Thyroid gland (tissue), 4 donors: ENCODE measurements around the gene MRPL16. TPM values are rescaled to one million over a fixed set of nuclear protein-coding genes. Genes with fewer than 3 reads are reported as not detected.
"Not testable (repeated sequence)": the region's sequence is repeated elsewhere in the genome, so short reads cannot be mapped to it uniquely, and the experiment has no call there.

ENCODE experiments used
- DNase-seq, 2 donors: peaks; one replicate each; pipeline ENCODE4 v3.0.0-alpha.2; 2019
- H3K27ac ChIP-seq, 3 donors: fragments of 200-600 bp; sonication (generic); 1 replicate in 2 of 3; 2 replicates in 1 of 3; pipeline ENCODE4 v1.5.1; 2016 to 2019; ENCODE audit warnings: mild to moderate bottlenecking in 1 of 3, moderate library complexity in 1 of 3
- H3K27me3 ChIP-seq: fragments of 200-600 bp; sonication (generic); one replicate; pipeline ENCODE4 v1.5.1; 2019
- H3K36me3 ChIP-seq, 2 donors: fragments of 200-600 bp; sonication (generic); one replicate each; pipeline ENCODE4 v1.5.1; 2016 to 2019
- H3K4me1 ChIP-seq, 2 donors: fragments of 200-600 bp; sonication (generic); one replicate each; pipeline ENCODE4 v1.5.1; 2017 to 2019
- H3K4me3 ChIP-seq, 3 donors: fragments of 200-600 bp; sonication (generic); replicated peaks in 1 of 3; 1 replicate in 2 of 3; 2 replicates in 1 of 3; pipeline ENCODE4 v1.5.1; 2016; ENCODE audit warnings: mild to moderate bottlenecking in 1 of 3
- H3K9me3 ChIP-seq: fragments of 200-600 bp; sonication (generic); one replicate; pipeline ENCODE4 v1.5.1; 2017
- CTCF ChIP-seq, 6 experiments: fragments of 200-600 bp in 3 of 6; fragments of 450-650 bp in 3 of 6; sonication (generic) in 3 of 6; IDR thresholded peaks; one replicate each; pipeline ENCODE4 v1.5.1; 2016 to 2019; ENCODE audit warnings: antibody characterized with exemption in 6 of 6, mild to moderate bottlenecking in 2 of 6, inconsistent platforms in 1 of 6, moderate library complexity in 1 of 6
- POLR2A ChIP-seq, 2 donors: fragments of 450-650 bp; IDR thresholded peaks; one replicate each; pipeline ENCODE4 v1.6.1; 2017; ENCODE audit warnings: antibody characterized with exemption in 2 of 2, mild to moderate bottlenecking in 2 of 2, moderate library complexity in 1 of 2
- WGBS, 2 donors: methylation state at CpG; one replicate each; pipeline ENCODE4 v1.1.5; 2017; 5-methylcytosine and 5-hydroxymethylcytosine counted together
- intact Hi-C: fragments of 100-400 bp; cut with DNase I; formaldehyde crosslinking; loops from one replicate; pipeline ENCODE4 v1.15.1; 2023
- total RNA-seq, 4 donors: library from RNA; depleted of rRNA; stranded (reverse); fragments of >200 nt; gene quantifications; one replicate each; pipeline ENCODE4 v1.2.3, GENCODE V29; 2016

The MRPL16 gene
- 10 to 100 TPM; 19.4 to 40.7 (median 25.4) TPM for total RNA-seq

DNA sequence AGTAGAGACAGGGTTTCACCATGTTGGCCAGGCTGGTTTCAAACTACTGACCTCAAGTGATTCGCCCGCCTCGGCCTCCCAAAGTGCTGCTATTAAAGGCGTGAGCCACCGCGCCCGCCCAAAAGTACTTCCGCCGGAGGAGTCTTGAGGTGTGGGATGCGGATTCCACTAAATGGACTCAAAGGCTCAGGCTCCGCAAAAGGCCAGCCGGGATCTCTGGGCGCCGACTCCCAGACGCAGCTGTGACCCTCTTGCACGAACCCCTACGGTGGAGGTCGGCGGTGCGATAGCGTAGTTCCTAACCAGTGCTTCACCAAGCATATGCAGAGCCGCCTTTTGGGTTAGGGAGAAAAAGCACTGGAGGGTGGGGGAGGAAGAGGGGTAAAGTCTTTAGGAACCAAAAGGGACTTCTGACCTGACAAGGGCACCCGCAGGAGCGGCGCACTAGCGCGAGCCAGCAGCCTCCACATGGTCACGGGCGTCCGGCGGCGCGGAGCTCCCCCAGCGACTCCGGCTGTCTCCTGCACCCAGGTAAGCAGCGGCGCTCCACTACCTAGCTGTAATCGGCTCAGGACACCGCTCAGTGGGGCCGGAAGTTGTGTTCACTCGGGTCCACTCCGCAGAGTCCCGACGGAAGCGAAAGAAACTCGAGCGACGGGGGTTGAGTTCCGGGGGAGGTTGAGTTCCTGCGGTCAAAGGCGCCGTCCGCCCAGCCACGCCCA, at the start of gene MRPL16:
MRPL16 (minus strand) TSS at position 590 of the 722 bp plus-strand sequence; CDS start at position 470, 120 bp downstream.
- intact Hi-C loops, result loop anchor here (2.0 kb wide), 1 partner anchor 56 kb away; the partner anchor contains the start of gene STX3
- 0% methylated on average over 47 of the region's 54 CpGs for WGBS, 2 donors
- no peaks in the 10 kb centered on the region for H3K9me3 ChIP-seq
- peak within 1 kb of the TSS; percentile 67 to 95 (median 85) for H3K4me3 ChIP-seq
- H3K36me3 ChIP-seq, result peaks cover 14 to 15% of the 10 kb centered on the region in 2 donors
- peaks cover 0 to 14% of the 10 kb centered on the region in 2 donors for H3K4me1 ChIP-seq
- DNase-seq, result peak; percentile 90
- no peaks in the 10 kb centered on the region for H3K27me3 ChIP-seq
- TF ChIP-seq POLR2A (IDR thresholded peaks at IDR 0.05), result peak; percentile 18 to 73
- TF ChIP-seq CTCF (IDR thresholded peaks at IDR 0.05), result peak in 4 of 6 experiments; percentile 31 to 37 (median 34)
- peak within 1 kb of the TSS; percentile 62 to 77 (median 69) for H3K27ac ChIP-seq

DNA sequence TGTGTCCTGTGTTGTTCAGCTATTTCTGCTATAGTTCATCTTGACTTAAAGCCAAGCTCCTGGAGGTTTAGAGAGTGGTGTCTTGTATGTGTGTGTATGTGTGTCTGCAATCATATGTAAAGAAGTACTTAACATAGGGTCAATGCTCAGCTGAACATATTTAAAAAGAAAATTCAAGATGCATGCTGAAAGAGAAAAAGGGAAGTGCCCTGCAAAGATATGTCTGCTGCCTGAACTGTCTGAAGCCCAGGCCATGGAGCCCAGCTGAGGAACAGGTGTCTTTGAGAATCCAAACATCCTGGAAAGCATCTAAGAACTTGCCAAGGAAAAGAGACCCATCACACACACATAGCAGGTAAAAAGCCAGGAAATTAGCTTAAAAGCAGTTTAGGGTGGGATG, 49.1 kb upstream of the MRPL16 start:
- intact Hi-C loops, result no loop called here
- Histone ChIP-seq H3K9me3 (no peaks in the 10 kb centered on the region), H3K27ac (no peak overlapping the region), H3K4me3 (no peak overlapping the region), H3K27me3 (no peaks in the 10 kb centered on the region), H3K4me1 (no peaks in the 10 kb centered on the region), H3K36me3 (no peaks in the 10 kb centered on the region)
- TF ChIP-seq CTCF (IDR thresholded peaks at IDR 0.05), result no peak
- TF ChIP-seq POLR2A (IDR thresholded peaks at IDR 0.05), result no peak
- DNase-seq, result no peak

GRCh38 chr11:59857439-59858434, 47.2 kb upstream of the MRPL16 start:
- no peak for TF ChIP-seq CTCF (IDR thresholded peaks at IDR 0.05)
- no peak for TF ChIP-seq POLR2A (IDR thresholded peaks at IDR 0.05)

DNA sequence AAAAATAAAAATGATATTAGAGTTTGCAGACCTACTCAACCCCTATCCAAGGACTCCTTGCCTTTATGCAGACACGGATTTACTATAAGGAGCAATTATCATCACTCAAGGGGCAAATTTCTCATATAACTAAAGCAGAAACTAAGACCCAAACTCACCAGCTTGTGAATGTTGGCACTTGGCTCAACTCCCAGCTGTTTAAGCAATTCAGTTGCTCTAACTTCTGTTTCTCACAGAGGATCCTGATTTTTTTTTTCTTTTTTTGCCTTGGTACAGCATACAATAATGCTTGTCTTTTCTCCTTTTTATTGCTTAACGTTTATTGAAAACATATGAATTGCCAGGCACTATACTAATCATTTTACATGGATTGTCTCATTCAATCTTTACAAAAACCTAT, 44.3 kb upstream of the MRPL16 start:
- no peaks in the 10 kb centered on the region for H3K9me3 ChIP-seq
- intact Hi-C loops, result no loop called here
- DNase-seq, result no peak
- no peak overlapping the region for H3K27ac ChIP-seq
- H3K27me3 ChIP-seq, result no peaks in the 10 kb centered on the region
- TF ChIP-seq CTCF (IDR thresholded peaks at IDR 0.05) (no peak), POLR2A (IDR thresholded peaks at IDR 0.05) (no peak)
- 55 to 72% methylated on average over 2 of the region's 2 CpGs for WGBS, 2 donors
- H3K4me1 ChIP-seq, result no peaks in the 10 kb centered on the region
- no peaks in the 10 kb centered on the region for H3K36me3 ChIP-seq
- no peak overlapping the region for H3K4me3 ChIP-seq

More at GRCh38 chr11:59857439-59858434, 47.2 kb upstream of the MRPL16 start:
- no peaks in the 10 kb centered on the region for H3K4me1 ChIP-seq
- no peaks in the 10 kb centered on the region for H3K36me3 ChIP-seq
- no peak overlapping the region for H3K27ac ChIP-seq
- no peaks in the 10 kb centered on the region for H3K27me3 ChIP-seq
- no peak for DNase-seq
- H3K9me3 ChIP-seq, result no peaks in the 10 kb centered on the region
- intact Hi-C loops, result no loop called here
- H3K4me3 ChIP-seq, result no peak overlapping the region
- 67 to 69% methylated on average over 10 of the region's 10 CpGs for WGBS, 2 donors

GRCh38 chr11:59851416-59851815, 40.8 kb upstream of the MRPL16 start:
- H3K36me3 ChIP-seq, DNase-seq, intact Hi-C loops, H3K27ac ChIP-seq, H3K27me3 ChIP-seq, H3K4me1 ChIP-seq, H3K9me3 ChIP-seq, H3K4me3 ChIP-seq: not testable (repeated sequence)
- 87 to 91% methylated on average over 5 of the region's 5 CpGs for WGBS, 2 donors

- H3K9me3 ChIP-seq, H3K27ac ChIP-seq, H3K36me3 ChIP-seq, H3K4me3 ChIP-seq, intact Hi-C loops, DNase-seq, H3K27me3 ChIP-seq, H3K4me1 ChIP-seq: not testable (repeated sequence)
- whole genome bisulfite sequencing, 2 donors, result 90 to 92% methylated on average over 2 of the region's 2 CpGs
These were observed 39.0 kb upstream of the MRPL16 start for GRCh38 chr11:59849551-59849950.
